Measurements from ENCODE around the gene KCND3. TPM values are rescaled to one million over a fixed set of nuclear protein-coding genes. Genes with fewer than 3 reads are reported as not detected.

Gene KCND3
- total RNA-seq, 1 experiment from 2014 or later, result not detected

DNA sequence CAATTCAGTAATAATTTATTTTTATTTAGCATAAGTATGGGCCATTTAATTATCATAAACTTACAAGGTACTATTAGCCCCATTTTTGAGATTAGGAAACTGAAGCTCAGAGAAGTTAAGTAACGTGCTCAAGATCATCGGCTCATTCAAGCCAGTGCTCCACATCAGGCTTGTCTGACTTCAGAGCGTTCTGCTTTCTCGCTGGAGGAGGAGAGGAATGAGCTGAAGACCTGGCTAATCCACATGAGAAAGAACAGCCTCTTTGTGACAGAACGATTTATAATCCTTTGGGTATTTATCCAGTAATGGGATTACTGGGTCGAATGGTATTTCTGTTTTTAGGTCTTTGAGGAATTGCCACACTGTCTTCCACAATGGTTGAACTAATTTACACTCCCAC is 194.1 kb downstream of the KCND3 start:
- DNase-seq, result no peak
- POLR2A ChIA-PET (ENCODE audit: unreplicated experiment), result no interaction called here
- Histone ChIP-seq H3K9me2 (ENCODE audit: insufficient read depth) (no peaks in the 10 kb centered on the region), H2AFZ (no peak overlapping the region), H3K79me2 (ENCODE audit: low read depth) (no peaks in the 10 kb centered on the region), H3K27ac (no peak overlapping the region), H3F3A (ENCODE audit: insufficient read depth, low read depth) (no peaks in the 10 kb centered on the region), H3K4me1 (replicated peaks; ENCODE audit: insufficient read depth) (no peaks in the 10 kb centered on the region), H3K27me3 (ENCODE audit: insufficient read depth, low read depth) (peaks cover 92% of the 10 kb centered on the region), H3K36me3 (ENCODE audit: low read depth) (no peaks in the 10 kb centered on the region), H4K20me1 (ENCODE audit: insufficient read depth) (no peaks in the 10 kb centered on the region), H3K9me3 (ENCODE audit: insufficient read depth, low read depth) (no peaks in the 10 kb centered on the region), H3K4me2 (no peak overlapping the region), H3K4me3 (no peak overlapping the region)
- CTCF ChIA-PET, result no interaction called here
- BruUV-seq (replicated peaks), result no TSS peak
- intact Hi-C loops (cut with micrococcal nuclease; ENCODE audit: unreplicated experiment), result no loop called here
- TF ChIP-seq, protein P1, sequence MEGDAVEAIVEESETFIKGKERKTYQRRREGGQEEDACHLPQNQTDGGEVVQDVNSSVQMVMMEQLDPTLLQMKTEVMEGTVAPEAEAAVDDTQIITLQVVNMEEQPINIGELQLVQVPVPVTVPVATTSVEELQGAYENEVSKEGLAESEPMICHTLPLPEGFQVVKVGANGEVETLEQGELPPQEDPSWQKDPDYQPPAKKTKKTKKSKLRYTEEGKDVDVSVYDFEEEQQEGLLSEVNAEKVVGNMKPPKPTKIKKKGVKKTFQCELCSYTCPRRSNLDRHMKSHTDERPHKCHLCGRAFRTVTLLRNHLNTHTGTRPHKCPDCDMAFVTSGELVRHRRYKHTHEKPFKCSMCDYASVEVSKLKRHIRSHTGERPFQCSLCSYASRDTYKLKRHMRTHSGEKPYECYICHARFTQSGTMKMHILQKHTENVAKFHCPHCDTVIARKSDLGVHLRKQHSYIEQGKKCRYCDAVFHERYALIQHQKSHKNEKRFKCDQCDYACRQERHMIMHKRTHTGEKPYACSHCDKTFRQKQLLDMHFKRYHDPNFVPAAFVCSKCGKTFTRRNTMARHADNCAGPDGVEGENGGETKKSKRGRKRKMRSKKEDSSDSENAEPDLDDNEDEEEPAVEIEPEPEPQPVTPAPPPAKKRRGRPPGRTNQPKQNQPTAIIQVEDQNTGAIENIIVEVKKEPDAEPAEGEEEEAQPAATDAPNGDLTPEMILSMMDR (conservative IDR thresholded peaks at IDR 0.05), result no peak
- TF ChIP-seq EZH2 (IDR thresholded peaks at IDR 0.05; ENCODE audit: low read depth), result no peak

DNA sequence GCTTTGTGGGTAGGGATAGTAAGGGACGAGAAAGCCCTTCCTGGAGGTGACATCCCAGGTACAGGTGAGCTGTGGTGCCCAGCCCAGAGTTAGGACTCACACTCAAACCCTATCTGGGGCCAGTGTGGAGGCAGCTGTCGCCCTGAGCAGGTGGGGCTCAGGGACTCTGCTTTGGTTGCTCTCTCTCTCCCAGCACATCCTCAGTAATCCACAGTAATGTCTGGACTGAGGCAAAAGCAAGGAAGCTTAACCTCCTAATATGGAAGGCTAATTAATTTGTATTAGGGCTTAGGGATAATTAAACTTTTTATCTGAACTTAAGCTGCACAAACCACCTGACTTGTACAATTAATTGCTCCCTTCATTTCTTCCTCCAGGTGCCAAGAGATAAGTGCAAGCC is 195.5 kb downstream of the KCND3 start:
- POLR2A ChIA-PET (ENCODE audit: unreplicated experiment), result no interaction called here
- no peaks in the 10 kb centered on the region for H3K4me1 ChIP-seq (replicated peaks; ENCODE audit: insufficient read depth)
- H3K79me2 ChIP-seq (ENCODE audit: low read depth), result no peaks in the 10 kb centered on the region
- H3K9me2 ChIP-seq (ENCODE audit: insufficient read depth), result no peaks in the 10 kb centered on the region
- H3K27ac ChIP-seq, result no peak overlapping the region
- BruUV-seq (replicated peaks), result no TSS peak
- no peak for DNase-seq
- H3K4me2 ChIP-seq, result no peak overlapping the region
- H4K20me1 ChIP-seq (ENCODE audit: insufficient read depth), result no peaks in the 10 kb centered on the region
- no peaks in the 10 kb centered on the region for H3F3A ChIP-seq (ENCODE audit: insufficient read depth, low read depth)
- no peak overlapping the region for H2AFZ ChIP-seq
- intact Hi-C loops (cut with micrococcal nuclease; ENCODE audit: unreplicated experiment), result no loop called here
- CTCF ChIA-PET, result no interaction called here
- H3K9me3 ChIP-seq (ENCODE audit: insufficient read depth, low read depth), result no peaks in the 10 kb centered on the region
- H3K36me3 ChIP-seq (ENCODE audit: low read depth), result no peaks in the 10 kb centered on the region
- H3K4me3 ChIP-seq, result no peak overlapping the region
- peaks cover 97% of the 10 kb centered on the region for H3K27me3 ChIP-seq (ENCODE audit: insufficient read depth, low read depth)
- no peak for TF ChIP-seq EZH2 (IDR thresholded peaks at IDR 0.05; ENCODE audit: low read depth)
- TF ChIP-seq, protein P1 (conservative IDR thresholded peaks at IDR 0.05), result no peak

DNA sequence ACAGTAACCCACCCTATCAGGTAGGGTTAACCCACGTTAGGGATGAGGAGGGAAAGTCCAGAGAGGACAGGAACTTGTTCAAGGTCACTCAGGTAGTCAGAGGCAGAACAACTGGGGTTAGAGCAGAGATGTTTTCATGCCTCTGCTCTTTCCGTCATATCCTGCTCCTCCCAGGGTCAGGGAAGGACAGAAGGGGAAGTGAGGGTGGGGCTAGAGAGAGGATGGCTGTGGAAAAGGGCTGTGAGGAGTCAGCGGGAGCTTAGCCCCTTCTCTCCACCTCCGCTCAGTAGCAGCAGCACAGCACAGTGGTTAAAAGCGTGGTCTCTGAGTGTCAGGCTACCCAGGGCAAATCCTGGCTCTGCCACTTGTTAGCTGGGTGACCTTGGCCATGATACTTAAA is 197.2 kb downstream of the KCND3 start:
- DNase-seq, result no peak
- intact Hi-C loops (cut with micrococcal nuclease; ENCODE audit: unreplicated experiment), result no loop called here
- Histone ChIP-seq H4K20me1 (ENCODE audit: insufficient read depth) (no peaks in the 10 kb centered on the region), H3K27ac (no peak overlapping the region), H3K4me1 (replicated peaks; ENCODE audit: insufficient read depth) (no peaks in the 10 kb centered on the region), H3K79me2 (ENCODE audit: low read depth) (no peaks in the 10 kb centered on the region), H3K9me2 (ENCODE audit: insufficient read depth) (no peaks in the 10 kb centered on the region), H3K36me3 (ENCODE audit: low read depth) (no peaks in the 10 kb centered on the region), H2AFZ (no peak overlapping the region), H3K4me3 (no peak overlapping the region), H3K27me3 (ENCODE audit: insufficient read depth, low read depth) (peaks cover 97% of the 10 kb centered on the region), H3K9me3 (ENCODE audit: insufficient read depth, low read depth) (no peaks in the 10 kb centered on the region), H3F3A (ENCODE audit: insufficient read depth, low read depth) (no peaks in the 10 kb centered on the region), H3K4me2 (no peak overlapping the region)
- ChIA-PET POLR2A (ENCODE audit: unreplicated experiment) (no interaction called here), CTCF (no interaction called here)
- TF ChIP-seq EZH2 (IDR thresholded peaks at IDR 0.05; ENCODE audit: low read depth), result no peak
- BruUV-seq (replicated peaks), result no TSS peak

DNA sequence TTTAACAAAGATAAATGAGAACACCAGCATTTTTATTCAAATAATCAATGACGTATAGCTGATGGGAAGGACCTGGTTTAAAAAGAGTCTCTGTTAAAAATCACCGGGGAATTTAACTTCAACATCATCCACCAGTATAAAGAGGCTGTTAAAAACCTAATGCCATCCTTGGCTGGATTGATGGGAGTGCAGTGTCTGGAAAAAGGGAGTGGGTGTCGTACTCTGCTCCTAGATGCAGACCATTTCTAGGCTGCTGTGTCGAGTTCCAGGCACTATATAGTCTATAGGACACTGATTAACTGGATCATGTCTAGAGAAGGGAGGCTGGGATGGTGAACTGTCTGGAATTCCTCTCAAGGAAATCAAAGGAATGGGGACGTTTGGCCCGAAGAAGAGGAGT is 197.7 kb downstream of the KCND3 start:
- H3K4me1 ChIP-seq (replicated peaks; ENCODE audit: insufficient read depth), result no peaks in the 10 kb centered on the region
- no peaks in the 10 kb centered on the region for H3F3A ChIP-seq (ENCODE audit: insufficient read depth, low read depth)
- H3K79me2 ChIP-seq (ENCODE audit: low read depth), result no peaks in the 10 kb centered on the region
- H3K4me3 ChIP-seq, result no peak overlapping the region
- no peaks in the 10 kb centered on the region for H4K20me1 ChIP-seq (ENCODE audit: insufficient read depth)
- no peak for DNase-seq
- ChIA-PET POLR2A (ENCODE audit: unreplicated experiment) (no interaction called here), CTCF (no interaction called here)
- TF ChIP-seq, protein P1 (conservative IDR thresholded peaks at IDR 0.05), result no peak
- TF ChIP-seq EZH2 (IDR thresholded peaks at IDR 0.05; ENCODE audit: low read depth), result no peak
- no TSS peak for BruUV-seq (replicated peaks)
- no peaks in the 10 kb centered on the region for H3K36me3 ChIP-seq (ENCODE audit: low read depth)
- H3K4me2 ChIP-seq, result no peak overlapping the region
- H3K9me2 ChIP-seq (ENCODE audit: insufficient read depth), result no peaks in the 10 kb centered on the region
- no peaks in the 10 kb centered on the region for H3K9me3 ChIP-seq (ENCODE audit: insufficient read depth, low read depth)
- no peak overlapping the region for H2AFZ ChIP-seq
- intact Hi-C loops (cut with micrococcal nuclease; ENCODE audit: unreplicated experiment), result no loop called here
- no peak overlapping the region for H3K27ac ChIP-seq
- H3K27me3 ChIP-seq (ENCODE audit: insufficient read depth, low read depth), result peaks cover 97% of the 10 kb centered on the region

Data from PC-9 (cell line).